NCI-H1930 (cell line): Measurements from ENCODE around the gene TFB1M.
"Not testable (repeated sequence)": the region's sequence is repeated elsewhere in the genome, so short reads cannot be mapped to it uniquely, and the experiment has no call there.

Experiments
- DNase-seq, 2 experiments: peaks; one replicate each; lab custom pipeline; 2025; lab: John Stamatoyannopoulos, UW

The TFB1M gene

GRCh38 chr6:155235087-155235486 lies 79.2 kb downstream of the TFB1M start:
- DNase-seq = no peak

- no peak for DNase-seq
Observed at GRCh38 chr6:155234687-155235086, 79.6 kb downstream of the TFB1M start.

- no peak for DNase-seq
Observed at GRCh38 chr6:155234167-155234566, 80.1 kb downstream of the TFB1M start.

GRCh38 chr6:155232848-155233247 lies 81.4 kb downstream of the TFB1M start:
- no peak for DNase-seq

- not testable (repeated sequence) for DNase-seq
Observed at GRCh38 chr6:155230975-155231374, 83.3 kb downstream of the TFB1M start.

- no peak for DNase-seq
Observed at GRCh38 chr6:155228546-155229166, 85.6 kb downstream of the TFB1M start.

- DNase-seq = no peak
Observed at GRCh38 chr6:155227046-155227445, 87.2 kb downstream of the TFB1M start.

GRCh38 chr6:155224618-155225017 lies 89.7 kb downstream of the TFB1M start:
- DNase-seq = no peak

- no peak for DNase-seq
Observed at GRCh38 chr6:155223646-155224451, 90.4 kb downstream of the TFB1M start.

GRCh38 chr6:155222506-155222905 lies 91.8 kb downstream of the TFB1M start:
- no peak for DNase-seq

- no peak for DNase-seq
Observed at GRCh38 chr6:155221086-155221485, 93.2 kb downstream of the TFB1M start.

- no peak for DNase-seq
Observed at GRCh38 chr6:155219858-155220301, 94.4 kb downstream of the TFB1M start.

- no peak for DNase-seq
Observed at GRCh38 chr6:155219299-155219698, 95.0 kb downstream of the TFB1M start.

GRCh38 chr6:155218711-155219110 lies 95.6 kb downstream of the TFB1M start:
- DNase-seq = not testable (repeated sequence)

- DNase-seq = no peak
Observed at GRCh38 chr6:155216312-155217046, 97.8 kb downstream of the TFB1M start.

GRCh38 chr6:155215906-155216305 lies 98.4 kb downstream of the TFB1M start:
- DNase-seq = no peak

GRCh38 chr6:155213611-155214372 lies 100.5 kb downstream of the TFB1M start:
- DNase-seq = no peak

- DNase-seq = no peak
Observed at GRCh38 chr6:155212616-155213380, 101.5 kb downstream of the TFB1M start.

GRCh38 chr6:155212106-155212505 lies 102.2 kb downstream of the TFB1M start:
- no peak for DNase-seq

- no peak for DNase-seq
Observed at GRCh38 chr6:155207223-155207622, 107.1 kb downstream of the TFB1M start.
